HepG2 (cell line): ENCODE measurements around the gene PCSK7. TPM values are rescaled to one million over a fixed set of nuclear protein-coding genes. Genes with fewer than 3 reads are reported as not detected.

Experiments used
- ARID4A ChIP-seq: sonication (generic); formaldehyde crosslinking; IDR thresholded peaks from 2 replicates; pipeline ENCODE4 v1.5.0; 2020; ENCODE audit warnings: mild to moderate bottlenecking, missing genetic modification reagents, borderline replicate concordance
- CAMTA2 ChIP-seq: sonication (generic); formaldehyde crosslinking; IDR thresholded peaks from 2 replicates; pipeline ENCODE4 v1.4.0; 2020; ENCODE audit warnings: mild to moderate bottlenecking, missing genetic modification reagents, borderline replicate concordance
- CEBPG ChIP-seq: IDR thresholded peaks from 2 replicates; pipeline ENCODE4 v1.6.1; 2016
- ETV5 ChIP-seq: IDR thresholded peaks from 2 replicates; pipeline ENCODE4 v1.6.1; 2018; ENCODE audit warnings: missing biosample characterization, missing genetic modification reagents, inconsistent platforms, borderline replicate concordance
- GABPA ChIP-seq, 2 experiments: IDR thresholded peaks; 2 replicates each; pipeline ENCODE4 v1.6.1; 2011 to 2016; ENCODE audit warnings: low read depth in 2 of 2, low read length in 1 of 2, missing biosample characterization in 1 of 2, missing genetic modification characterization in 1 of 2
- HNRNPLL ChIP-seq: fragments of 200-400 bp; formaldehyde crosslinking; IDR thresholded peaks from 2 replicates; pipeline ENCODE4 v1.6.1; 2017; ENCODE audit warnings: mild to moderate bottlenecking, low read depth, low read length; ENCODE audit not compliant: poor library complexity, severe bottlenecking
- KAT8 ChIP-seq: IDR thresholded peaks from 2 replicates; pipeline ENCODE4 v1.6.1; 2016; ENCODE audit warnings: missing genetic modification reagents, missing compliant biosample characterization
- KLF11 ChIP-seq: IDR thresholded peaks from 2 replicates; pipeline ENCODE4 v1.6.1; 2016; ENCODE audit warnings: missing compliant biosample characterization
- MAX ChIP-seq: IDR thresholded peaks from 2 replicates; pipeline ENCODE4 v1.6.1; 2012; ENCODE audit warnings: inconsistent platforms
- POGK ChIP-seq: sonication (generic); formaldehyde crosslinking; conservative IDR thresholded peaks from 2 replicates; pipeline ENCODE4 v1.8.0; 2022; ENCODE audit warnings: mild to moderate bottlenecking, moderate library complexity, missing genetic modification reagents
- RBFOX2 ChIP-seq: fragments of 200-400 bp; formaldehyde crosslinking; IDR thresholded peaks from 2 replicates; pipeline ENCODE4 v1.6.1; 2017; ENCODE audit warnings: low read depth, mild to moderate bottlenecking, low read length
- RBM39 ChIP-seq: fragments of 200-400 bp; formaldehyde crosslinking; IDR thresholded peaks from one replicate; pipeline ENCODE4 v1.6.1; 2018; ENCODE audit warnings: antibody characterized with exemption, mild to moderate bottlenecking, low read depth, low read length; ENCODE audit not compliant: poor library complexity, severe bottlenecking
- RORA ChIP-seq: sonication (generic); formaldehyde crosslinking; IDR thresholded peaks from 2 replicates; pipeline ENCODE4 v1.5.0; 2020; ENCODE audit warnings: mild to moderate bottlenecking, missing genetic modification reagents, moderate library complexity
- TARDBP ChIP-seq: sonication (generic); formaldehyde crosslinking; IDR thresholded peaks from 2 replicates; pipeline ENCODE4 v1.8.0; 2022; ENCODE audit warnings: mild to moderate bottlenecking, missing genetic modification reagents
- XRCC5 ChIP-seq: fragments of 200-400 bp; formaldehyde crosslinking; optimal IDR thresholded peaks from 2 replicates; pipeline ENCODE3; 2017; ENCODE audit warnings: mild to moderate bottlenecking, low read length
- ZBTB20 ChIP-seq: sonication (generic); formaldehyde crosslinking; IDR thresholded peaks from 2 replicates; pipeline ENCODE4 v1.8.1; 2023; ENCODE audit warnings: missing genetic modification reagents, low read depth, mild to moderate bottlenecking, borderline replicate concordance
- ZFY ChIP-seq: sonication (generic); formaldehyde crosslinking; IDR thresholded peaks from 2 replicates; pipeline ENCODE4 v1.4.0; 2020; ENCODE audit warnings: missing genetic modification reagents
- ZNF687 ChIP-seq: sonication (generic); formaldehyde crosslinking; IDR thresholded peaks from 2 replicates; pipeline ENCODE4 v1.5.1; 2020; ENCODE audit warnings: mild to moderate bottlenecking, missing genetic modification reagents, moderate library complexity
- polyA plus RNA-seq, 8 experiments: library from polyadenylated mRNA; depleted of rRNA in 3 of 8; stranded (reverse) in 7 of 8; unstranded in 1 of 8; fragments of >200 nt; fragmentation: Illumina TruSeq in 4 of 8; extraction: Trizol in 4 of 8; gene quantifications; 2 replicates each; pipeline versions ENCODE4 v1.2.1 to v1.2.3, GENCODE V29; 2011 to 2016; ENCODE audit warnings: low read depth in 4 of 8, missing spikeins in 1 of 8, mixed read lengths in 1 of 8; ENCODE audit not compliant: insufficient read depth in 1 of 8
- total RNA-seq, 5 experiments: library from RNA; depleted of rRNA; stranded (reverse); fragments of >200 nt; fragmentation: Illumina TruSeq; extraction: Trizol; gene quantifications; 2 replicates each; pipeline ENCODE4 v1.2.3, GENCODE V29; 2016; ENCODE audit warnings: low read depth in 1 of 5
- TF ChIP-seq, protein P1 (sequence below): sonication (generic); formaldehyde crosslinking; conservative IDR thresholded peaks from 2 replicates; pipeline ENCODE4 v1.5.0; 2020; ENCODE audit warnings: missing genetic modification reagents

PCSK7 gene
- total and polyA plus RNA-seq, 2 of the 13 experiments (the other 11 are each of a cell fraction or from before 2014, with no cell fraction given): 13.4 to 13.8 TPM

GRCh38 chr11:117231842-117232091 lies at the start of gene PCSK7 (continued):
- peak; percentile 79 for TF ChIP-seq ARID4A (CRISPR knock-in tag)
- TF ChIP-seq KLF11: no peak
- peak; percentile 79 for TF ChIP-seq HNRNPLL
- TF ChIP-seq POGK (CRISPR knock-in tag): no peak
- TF ChIP-seq RORA (CRISPR knock-in tag): no peak
- TF ChIP-seq ZNF687 (CRISPR knock-in tag): peak; percentile 59
- TF ChIP-seq RBM39: no peak
- peak; percentile 63; the same call in 1 of the 2 replicates for TF ChIP-seq RBFOX2
- TF ChIP-seq GABPA (IDR thresholded peaks at IDR 0.05; ENCODE audit: low read depth, low read length): peak; percentile 76; the same call in 1 of the 2 replicates
- peak; percentile 85 for TF ChIP-seq GABPA (CRISPR knock-in tag; IDR thresholded peaks at IDR 0.05; ENCODE audit: low read depth)
- 0 out of 2 replicates have a peak, but pooled peaks have one; percentile 26 for TF ChIP-seq KAT8 (CRISPR knock-in tag)
- no peak for TF ChIP-seq TARDBP (CRISPR knock-in tag)
- TF ChIP-seq ZFY (CRISPR knock-in tag): no peak
- TF ChIP-seq MAX: 0 out of 2 replicates have a peak, but pooled peaks have one; percentile 24
- no peak for TF ChIP-seq CAMTA2 (CRISPR knock-in tag)
- no peak for TF ChIP-seq ZBTB20
- TF ChIP-seq XRCC5: no peak
- TF ChIP-seq CEBPG (CRISPR knock-in tag): no peak
- TF ChIP-seq, protein P1, sequence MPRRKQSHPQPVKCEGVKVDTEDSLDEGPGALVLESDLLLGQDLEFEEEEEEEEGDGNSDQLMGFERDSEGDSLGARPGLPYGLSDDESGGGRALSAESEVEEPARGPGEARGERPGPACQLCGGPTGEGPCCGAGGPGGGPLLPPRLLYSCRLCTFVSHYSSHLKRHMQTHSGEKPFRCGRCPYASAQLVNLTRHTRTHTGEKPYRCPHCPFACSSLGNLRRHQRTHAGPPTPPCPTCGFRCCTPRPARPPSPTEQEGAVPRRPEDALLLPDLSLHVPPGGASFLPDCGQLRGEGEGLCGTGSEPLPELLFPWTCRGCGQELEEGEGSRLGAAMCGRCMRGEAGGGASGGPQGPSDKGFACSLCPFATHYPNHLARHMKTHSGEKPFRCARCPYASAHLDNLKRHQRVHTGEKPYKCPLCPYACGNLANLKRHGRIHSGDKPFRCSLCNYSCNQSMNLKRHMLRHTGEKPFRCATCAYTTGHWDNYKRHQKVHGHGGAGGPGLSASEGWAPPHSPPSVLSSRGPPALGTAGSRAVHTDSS (CRISPR knock-in tag): no peak
- TF ChIP-seq ETV5 (CRISPR knock-in tag): peak; percentile 5; the same call in 1 of the 2 replicates
